Measurements from ENCODE around the gene GPR176. TPM values are rescaled to one million over a fixed set of nuclear protein-coding genes. Genes with fewer than 3 reads are reported as not detected.

GPR176 gene
- total RNA-seq, 2 experiments from 2014 or later: 0.57 TPM; not detected in 1

- Histone ChIP-seq H3K27ac (ENCODE audit: low read depth, low read length, poor library complexity, severe bottlenecking) (no peak overlapping the region), H3K4me1 (ENCODE audit: insufficient read depth, low read length, poor library complexity, severe bottlenecking) (no peaks in the 10 kb centered on the region), H4K20me1 (ENCODE audit: insufficient read depth, low read length) (no peaks in the 10 kb centered on the region), H3K9me2 (ENCODE audit: insufficient read depth, low read length) (no peaks in the 10 kb centered on the region), H3K4me3 (ENCODE audit: low read depth, low read length, poor library complexity, severe bottlenecking) (no peak overlapping the region), H3K79me2 (ENCODE audit: insufficient read depth, low read depth, low read length) (no peaks in the 10 kb centered on the region), H3K4me2 (ENCODE audit: low read length) (no peak overlapping the region), H3K36me3 (ENCODE audit: insufficient read depth, low read length) (no peaks in the 10 kb centered on the region), H2AFZ (ENCODE audit: low read length) (no peak overlapping the region), H3K9me3 (ENCODE audit: low read length) (no peaks in the 10 kb centered on the region)
- TF ChIP-seq CTCF (conservative IDR thresholded peaks at IDR 0.05; ENCODE audit: low read length) (no peak), EZH2phosphoT487 (IDR thresholded peaks at IDR 0.05; ENCODE audit: borderline replicate concordance, low read depth, low read length) (no peak)
- ChIA-PET CTCF (ENCODE audit: unreplicated experiment) (no interaction called here), POLR2A (interaction anchor here (1.5 kb wide), 1 partner anchor 10 kb away, joined by 4 read pairs; no protein-coding TSS in a partner anchor)
- intact Hi-C loops (cut with micrococcal nuclease; ENCODE audit: unreplicated experiment): no loop called here
- DNase-seq (ENCODE audit: low spot score): no peak
- BruUV-seq (replicated peaks): no TSS peak
Observed at GRCh38 chr15:39794954-39795353, 125.1 kb downstream of the GPR176 start.

DNA sequence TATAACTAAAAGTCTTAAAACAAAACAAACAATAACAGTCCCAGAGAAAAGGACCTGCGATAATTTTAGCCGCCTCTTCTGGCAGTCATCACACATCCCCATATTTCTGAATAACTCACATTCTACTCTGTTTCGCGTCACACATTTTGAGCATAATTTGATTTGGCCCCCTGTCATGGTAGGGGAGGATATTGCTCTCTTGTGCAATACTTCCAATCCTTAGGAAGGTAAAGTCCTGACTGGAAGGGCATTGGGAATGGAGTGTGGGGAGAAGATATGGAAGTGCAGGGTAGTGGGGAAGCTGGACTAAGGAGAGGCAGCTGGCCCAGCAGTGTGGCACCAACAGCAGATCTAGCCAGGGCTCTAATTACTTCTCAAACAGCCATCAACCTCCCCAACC lies 126.1 kb downstream of the GPR176 start:
- no peak overlapping the region for H3K4me3 ChIP-seq (ENCODE audit: low read depth, low read length, poor library complexity, severe bottlenecking)
- ChIA-PET CTCF (ENCODE audit: unreplicated experiment) (no interaction called here), POLR2A (interaction anchor here (0.7 kb wide), 1 partner anchor 11 kb away, joined by 3 read pairs; the partner anchor contains the start of gene FSIP1)
- no peaks in the 10 kb centered on the region for H4K20me1 ChIP-seq (ENCODE audit: insufficient read depth, low read length)
- no peaks in the 10 kb centered on the region for H3K9me3 ChIP-seq (ENCODE audit: low read length)
- H3K79me2 ChIP-seq (ENCODE audit: insufficient read depth, low read depth, low read length): no peaks in the 10 kb centered on the region
- no peak overlapping the region for H3K4me2 ChIP-seq (ENCODE audit: low read length)
- no peak for DNase-seq (ENCODE audit: low spot score)
- H2AFZ ChIP-seq (ENCODE audit: low read length): no peak overlapping the region
- no peaks in the 10 kb centered on the region for H3K9me2 ChIP-seq (ENCODE audit: insufficient read depth, low read length)
- no peaks in the 10 kb centered on the region for H3K36me3 ChIP-seq (ENCODE audit: insufficient read depth, low read length)
- BruUV-seq (replicated peaks): no TSS peak
- intact Hi-C loops (cut with micrococcal nuclease; ENCODE audit: unreplicated experiment): no loop called here
- H3K4me1 ChIP-seq (ENCODE audit: insufficient read depth, low read length, poor library complexity, severe bottlenecking): no peaks in the 10 kb centered on the region
- TF ChIP-seq EZH2phosphoT487 (IDR thresholded peaks at IDR 0.05; ENCODE audit: borderline replicate concordance, low read depth, low read length): no peak
- no peak for TF ChIP-seq CTCF (conservative IDR thresholded peaks at IDR 0.05; ENCODE audit: low read length)
- H3K27ac ChIP-seq (ENCODE audit: low read depth, low read length, poor library complexity, severe bottlenecking): no peak overlapping the region

- TF ChIP-seq CTCF (conservative IDR thresholded peaks at IDR 0.05; ENCODE audit: low read length) (no peak), EZH2phosphoT487 (IDR thresholded peaks at IDR 0.05; ENCODE audit: borderline replicate concordance, low read depth, low read length) (no peak)
- H3K4me1 ChIP-seq (ENCODE audit: insufficient read depth, low read length, poor library complexity, severe bottlenecking): no peaks in the 10 kb centered on the region
- no peaks in the 10 kb centered on the region for H3K79me2 ChIP-seq (ENCODE audit: insufficient read depth, low read depth, low read length)
- ChIA-PET POLR2A (interaction anchor here (0.7 kb wide), 1 partner anchor 9 kb away, joined by 3 read pairs; no protein-coding TSS in a partner anchor), CTCF (ENCODE audit: unreplicated experiment) (no interaction called here)
- H3K4me2 ChIP-seq (ENCODE audit: low read length): no peak overlapping the region
- no peak overlapping the region for H3K4me3 ChIP-seq (ENCODE audit: low read depth, low read length, poor library complexity, severe bottlenecking)
- no peaks in the 10 kb centered on the region for H3K36me3 ChIP-seq (ENCODE audit: insufficient read depth, low read length)
- H3K27ac ChIP-seq (ENCODE audit: low read depth, low read length, poor library complexity, severe bottlenecking): no peak overlapping the region
- BruUV-seq (replicated peaks): no TSS peak
- H4K20me1 ChIP-seq (ENCODE audit: insufficient read depth, low read length): no peaks in the 10 kb centered on the region
- H3K9me3 ChIP-seq (ENCODE audit: low read length): no peaks in the 10 kb centered on the region
- no peaks in the 10 kb centered on the region for H3K9me2 ChIP-seq (ENCODE audit: insufficient read depth, low read length)
- DNase-seq (ENCODE audit: low spot score): no peak
- intact Hi-C loops (cut with micrococcal nuclease; ENCODE audit: unreplicated experiment): no loop called here
- no peak overlapping the region for H2AFZ ChIP-seq (ENCODE audit: low read length)
Observed at GRCh38 chr15:39792844-39793335, 127.2 kb downstream of the GPR176 start.

Measured in OCI-LY7 (cell line).